ENCODE data around the gene PRKCI.
A peak's percentile ranks its signal among the peaks of the same experiment; 100 is the strongest.

Gene PRKCI

GRCh38 chr3:170228093-170228766, 6.0 kb downstream of the PRKCI start:
- H3K4ac ChIP-seq (ENCODE audit: low read depth, low read length): no peak overlapping the region
- H2BK5ac ChIP-seq (ENCODE audit: low read length): no peak overlapping the region
- H3K4me1 ChIP-seq (ENCODE audit: control insufficient read depth, low read depth, low read length): no peaks in the 10 kb centered on the region
- no peak overlapping the region for H2AK5ac ChIP-seq (ENCODE audit: low read length)
- peaks cover 71% of the 10 kb centered on the region for H3K79me2 ChIP-seq (ENCODE audit: control insufficient read depth, insufficient read depth, low read length)
- no peak overlapping the region for H3K4me3 ChIP-seq (ENCODE audit: low read length)
- no peaks in the 10 kb centered on the region for H3K27me3 ChIP-seq (ENCODE audit: insufficient read depth, low read length, poor library complexity)
- H3K23ac ChIP-seq (ENCODE audit: low read length): no peak overlapping the region
- H3K4me2 ChIP-seq (ENCODE audit: low read length): no peak overlapping the region
- H3K27ac ChIP-seq (ENCODE audit: low read depth, low read length): no peak overlapping the region
- no peak overlapping the region for H4K5ac ChIP-seq (ENCODE audit: low read length)
- H3K56ac ChIP-seq (ENCODE audit: low read length): no peak overlapping the region
- no CpG with 5 or more reads among the region's 2 CpGs for WGBS (ENCODE audit: extremely low coverage, insufficient coverage, low lambda C conversion rate)
- H3K9ac ChIP-seq (ENCODE audit: low read length): no peak overlapping the region
- no peak overlapping the region for H2BK15ac ChIP-seq (replicated peaks; ENCODE audit: low read depth)
- H3K18ac ChIP-seq (ENCODE audit: low read length): no peak overlapping the region
- no peak for DNase-seq
- peaks cover 5% of the 10 kb centered on the region for H3K79me1 ChIP-seq (ENCODE audit: low read length)
- H3K36me3 ChIP-seq (ENCODE audit: control insufficient read depth, insufficient read depth, low read length): no peaks in the 10 kb centered on the region
- no peak overlapping the region for H4K8ac ChIP-seq (ENCODE audit: low read depth, low read length)
- H2BK120ac ChIP-seq (ENCODE audit: low read depth, low read length): no peak overlapping the region

GRCh38 chr3:170232266-170232665, 10.0 kb downstream of the PRKCI start:
- no peak overlapping the region for H2BK15ac ChIP-seq (replicated peaks; ENCODE audit: low read depth)
- H2AK5ac ChIP-seq (ENCODE audit: low read length): no peak overlapping the region
- no peak overlapping the region for H3K4ac ChIP-seq (ENCODE audit: low read depth, low read length)
- no peak overlapping the region for H3K4me2 ChIP-seq (ENCODE audit: low read length)
- no CpG with 5 or more reads among the region's 5 CpGs for WGBS (ENCODE audit: extremely low coverage, insufficient coverage, low lambda C conversion rate)
- no peak overlapping the region for H4K5ac ChIP-seq (ENCODE audit: low read length)
- H2BK120ac ChIP-seq (ENCODE audit: low read depth, low read length): no peak overlapping the region
- no peaks in the 10 kb centered on the region for H3K36me3 ChIP-seq (ENCODE audit: control insufficient read depth, insufficient read depth, low read length)
- no peak overlapping the region for H3K23ac ChIP-seq (ENCODE audit: low read length)
- no peak for DNase-seq
- no peak overlapping the region for H4K8ac ChIP-seq (ENCODE audit: low read depth, low read length)
- H3K9ac ChIP-seq (ENCODE audit: low read length): no peak overlapping the region
- no peaks in the 10 kb centered on the region for H3K27me3 ChIP-seq (ENCODE audit: insufficient read depth, low read length, poor library complexity)
- no peak overlapping the region for H3K4me3 ChIP-seq (ENCODE audit: low read length)
- no peak overlapping the region for H3K18ac ChIP-seq (ENCODE audit: low read length)
- H3K56ac ChIP-seq (ENCODE audit: low read length): no peak overlapping the region
- peaks cover 5% of the 10 kb centered on the region for H3K79me1 ChIP-seq (ENCODE audit: low read length)
- no peak overlapping the region for H3K27ac ChIP-seq (ENCODE audit: low read depth, low read length)
- no peak overlapping the region for H2BK5ac ChIP-seq (ENCODE audit: low read length)
- no peaks in the 10 kb centered on the region for H3K4me1 ChIP-seq (ENCODE audit: control insufficient read depth, low read depth, low read length)
- peaks cover 38% of the 10 kb centered on the region for H3K79me2 ChIP-seq (ENCODE audit: control insufficient read depth, insufficient read depth, low read length)

- Histone ChIP-seq H3K4me1 (ENCODE audit: control insufficient read depth, low read depth, low read length) (no peaks in the 10 kb centered on the region), H3K23ac (ENCODE audit: low read length) (no peak overlapping the region), H3K79me2 (ENCODE audit: control insufficient read depth, insufficient read depth, low read length) (peaks cover 27% of the 10 kb centered on the region), H3K27me3 (ENCODE audit: insufficient read depth, low read length, poor library complexity) (no peaks in the 10 kb centered on the region), H3K4me2 (ENCODE audit: low read length) (no peak overlapping the region), H3K4ac (ENCODE audit: low read depth, low read length) (no peak overlapping the region), H2AK5ac (ENCODE audit: low read length) (no peak overlapping the region), H4K5ac (ENCODE audit: low read length) (no peak overlapping the region), H3K79me1 (ENCODE audit: low read length) (peaks cover 3% of the 10 kb centered on the region), H3K9ac (ENCODE audit: low read length) (no peak overlapping the region), H2BK15ac (replicated peaks; ENCODE audit: low read depth) (no peak overlapping the region), H4K8ac (ENCODE audit: low read depth, low read length) (no peak overlapping the region), H3K27ac (ENCODE audit: low read depth, low read length) (no peak overlapping the region), H3K18ac (ENCODE audit: low read length) (no peak overlapping the region), H3K56ac (ENCODE audit: low read length) (no peak overlapping the region), H3K4me3 (ENCODE audit: low read length) (no peak overlapping the region), H3K36me3 (ENCODE audit: control insufficient read depth, insufficient read depth, low read length) (no peaks in the 10 kb centered on the region), H2BK120ac (ENCODE audit: low read depth, low read length) (no peak overlapping the region), H2BK5ac (ENCODE audit: low read length) (no peak overlapping the region)
- DNase-seq: no peak
- WGBS (ENCODE audit: extremely low coverage, insufficient coverage, low lambda C conversion rate): no CpG with 5 or more reads among the region's 6 CpGs
Observed at GRCh38 chr3:170233530-170233929, 11.3 kb downstream of the PRKCI start.

GRCh38 chr3:170240142-170240541, 17.9 kb downstream of the PRKCI start:
- Histone ChIP-seq H2BK5ac (ENCODE audit: low read length) (no peak overlapping the region), H3K79me1 (ENCODE audit: low read length) (peaks cover 5% of the 10 kb centered on the region), H3K36me3 (ENCODE audit: control insufficient read depth, insufficient read depth, low read length) (no peaks in the 10 kb centered on the region), H3K27ac (ENCODE audit: low read depth, low read length) (no peak overlapping the region), H3K4ac (ENCODE audit: low read depth, low read length) (no peak overlapping the region), H3K23ac (ENCODE audit: low read length) (no peak overlapping the region), H3K27me3 (ENCODE audit: insufficient read depth, low read length, poor library complexity) (no peaks in the 10 kb centered on the region), H2AK5ac (ENCODE audit: low read length) (no peak overlapping the region), H3K79me2 (ENCODE audit: control insufficient read depth, insufficient read depth, low read length) (peaks cover 2% of the 10 kb centered on the region), H2BK15ac (replicated peaks; ENCODE audit: low read depth) (no peak overlapping the region), H3K4me3 (ENCODE audit: low read length) (no peak overlapping the region), H4K5ac (ENCODE audit: low read length) (no peak overlapping the region), H4K8ac (ENCODE audit: low read depth, low read length) (no peak overlapping the region), H3K18ac (ENCODE audit: low read length) (no peak overlapping the region), H3K9ac (ENCODE audit: low read length) (no peak overlapping the region), H2BK120ac (ENCODE audit: low read depth, low read length) (no peak overlapping the region), H3K56ac (ENCODE audit: low read length) (no peak overlapping the region), H3K4me2 (ENCODE audit: low read length) (no peak overlapping the region), H3K4me1 (ENCODE audit: control insufficient read depth, low read depth, low read length) (peaks cover 6% of the 10 kb centered on the region)
- WGBS (ENCODE audit: extremely low coverage, insufficient coverage, low lambda C conversion rate): no CpG with 5 or more reads among the region's 1 CpG
- no peak for DNase-seq

- H3K27ac ChIP-seq (ENCODE audit: low read depth, low read length): no peak overlapping the region
- H3K79me2 ChIP-seq (ENCODE audit: control insufficient read depth, insufficient read depth, low read length): peaks cover 3% of the 10 kb centered on the region
- H2BK120ac ChIP-seq (ENCODE audit: low read depth, low read length): no peak overlapping the region
- no peak overlapping the region for H3K18ac ChIP-seq (ENCODE audit: low read length)
- H2BK15ac ChIP-seq (replicated peaks; ENCODE audit: low read depth): no peak overlapping the region
- no peaks in the 10 kb centered on the region for H3K27me3 ChIP-seq (ENCODE audit: insufficient read depth, low read length, poor library complexity)
- no peak overlapping the region for H2BK5ac ChIP-seq (ENCODE audit: low read length)
- H4K8ac ChIP-seq (ENCODE audit: low read depth, low read length): no peak overlapping the region
- H3K4me1 ChIP-seq (ENCODE audit: control insufficient read depth, low read depth, low read length): peaks cover 6% of the 10 kb centered on the region
- H3K4me3 ChIP-seq (ENCODE audit: low read length): no peak overlapping the region
- peaks cover 8% of the 10 kb centered on the region for H3K79me1 ChIP-seq (ENCODE audit: low read length)
- H2AK5ac ChIP-seq (ENCODE audit: low read length): no peak overlapping the region
- H3K4ac ChIP-seq (ENCODE audit: low read depth, low read length): no peak overlapping the region
- H3K23ac ChIP-seq (ENCODE audit: low read length): no peak overlapping the region
- no peak overlapping the region for H3K9ac ChIP-seq (ENCODE audit: low read length)
- no peaks in the 10 kb centered on the region for H3K36me3 ChIP-seq (ENCODE audit: control insufficient read depth, insufficient read depth, low read length)
- H4K5ac ChIP-seq (ENCODE audit: low read length): no peak overlapping the region
- H3K56ac ChIP-seq (ENCODE audit: low read length): no peak overlapping the region
- no peak for DNase-seq
- no peak overlapping the region for H3K4me2 ChIP-seq (ENCODE audit: low read length)
Observed at GRCh38 chr3:170240671-170241070, 18.4 kb downstream of the PRKCI start.

GRCh38 chr3:170244576-170244975, 22.4 kb downstream of the PRKCI start:
- no peak overlapping the region for H3K56ac ChIP-seq (ENCODE audit: low read length)
- H3K4ac ChIP-seq (ENCODE audit: low read depth, low read length): peak overlapping the region; percentile 12
- H3K36me3 ChIP-seq (ENCODE audit: control insufficient read depth, insufficient read depth, low read length): no peaks in the 10 kb centered on the region
- no CpG with 5 or more reads among the region's 2 CpGs for WGBS (ENCODE audit: extremely low coverage, insufficient coverage, low lambda C conversion rate)
- no peak overlapping the region for H3K4me2 ChIP-seq (ENCODE audit: low read length)
- H3K4me1 ChIP-seq (ENCODE audit: control insufficient read depth, low read depth, low read length): peaks cover 6% of the 10 kb centered on the region
- H2AK5ac ChIP-seq (ENCODE audit: low read length): no peak overlapping the region
- peaks cover 3% of the 10 kb centered on the region for H3K79me2 ChIP-seq (ENCODE audit: control insufficient read depth, insufficient read depth, low read length)
- H3K79me1 ChIP-seq (ENCODE audit: low read length): peaks cover 10% of the 10 kb centered on the region
- no peak overlapping the region for H2BK15ac ChIP-seq (replicated peaks; ENCODE audit: low read depth)
- no peak overlapping the region for H2BK120ac ChIP-seq (ENCODE audit: low read depth, low read length)
- DNase-seq: no peak
- H3K18ac ChIP-seq (ENCODE audit: low read length): peak overlapping the region; percentile 39
- H3K4me3 ChIP-seq (ENCODE audit: low read length): no peak overlapping the region
- no peak overlapping the region for H4K5ac ChIP-seq (ENCODE audit: low read length)
- H3K27me3 ChIP-seq (ENCODE audit: insufficient read depth, low read length, poor library complexity): no peaks in the 10 kb centered on the region
- H3K23ac ChIP-seq (ENCODE audit: low read length): no peak overlapping the region
- no peak overlapping the region for H3K27ac ChIP-seq (ENCODE audit: low read depth, low read length)
- H3K9ac ChIP-seq (ENCODE audit: low read length): no peak overlapping the region
- no peak overlapping the region for H4K8ac ChIP-seq (ENCODE audit: low read depth, low read length)
- H2BK5ac ChIP-seq (ENCODE audit: low read length): no peak overlapping the region
